GM12892 (cell line): Measurements from ENCODE around the gene ESPNL.

Experiments used
- POLR2A ChIP-seq: IDR thresholded peaks from 2 replicates; pipeline ENCODE4 v1.6.1; 2011; ENCODE audit warnings: low read depth, low read length, control low read depth
- POLR2AphosphoS5 ChIP-seq: IDR thresholded peaks from 2 replicates; pipeline ENCODE4 v1.6.1; 2011; ENCODE audit warnings: low read depth, low read length, control low read depth
- TAF1 ChIP-seq: IDR thresholded peaks from 2 replicates; pipeline ENCODE4 v1.6.1; 2011; ENCODE audit warnings: low read depth, mild to moderate bottlenecking, control low read depth, low read length, borderline replicate concordance

- TF ChIP-seq POLR2AphosphoS5, result no peak
- TF ChIP-seq TAF1, result no peak
- TF ChIP-seq POLR2A, result no peak
Measured at GRCh38 chr2:238114331-238114841, 14.2 kb downstream of the ESPNL start.
